Peyer's patch (tissue), 4 donors: Measurements from ENCODE around the gene ILKAP.

Experiments
- CTCF ChIP-seq, 6 experiments: fragments of 450-650 bp in 4 of 6; fragments of 200-600 bp in 2 of 6; sonication (generic) in 1 of 6; IDR thresholded peaks; one replicate each; pipeline ENCODE4 v1.5.1; 2017 to 2019; ENCODE audit warnings: antibody characterized with exemption in 6 of 6, mild to moderate bottlenecking in 3 of 6, moderate library complexity in 1 of 6
- POLR2A ChIP-seq, 2 donors: fragments of 450-650 bp; IDR thresholded peaks; one replicate each; pipeline ENCODE4 v1.5.1; 2017; ENCODE audit warnings: antibody characterized with exemption in 2 of 2, mild to moderate bottlenecking in 2 of 2, moderate library complexity in 2 of 2

GRCh38 chr2:238130696-238131628 lies 72.5 kb downstream of the ILKAP start:
- no peak for TF ChIP-seq CTCF (IDR thresholded peaks at IDR 0.05)
- TF ChIP-seq POLR2A (IDR thresholded peaks at IDR 0.05) = no peak
